Stimulated activated CD8-positive, alpha-beta memory T cell treated with anti-CD3 and anti-CD28 coated beads, Interleukin-12 subunit alpha, Interleukin-12 subunit beta, amount 100 ng/mL, for 1 hour (primary cell): ENCODE data around the gene NMU.
"Not testable (repeated sequence)": the region's sequence is repeated elsewhere in the genome, so short reads cannot be mapped to it uniquely, and the experiment has no call there.

Source experiments
- DNase-seq: peaks from one replicate; pipeline ENCODE4 v3.0.0-alpha.2; 2020; ENCODE audit warnings: low read depth

NMU gene

GRCh38 chr4:55624063-55624462 lies 12.0 kb downstream of the NMU start:
- not testable (repeated sequence) for DNase-seq

- no peak for DNase-seq
Observed at GRCh38 chr4:55618546-55619143, 17.5 kb downstream of the NMU start.

- no peak for DNase-seq
Observed at GRCh38 chr4:55617587-55618197, 18.4 kb downstream of the NMU start.

GRCh38 chr4:55615008-55615407 lies 21.1 kb downstream of the NMU start:
- DNase-seq, result no peak

GRCh38 chr4:55613621-55614020 lies 22.5 kb downstream of the NMU start:
- no peak for DNase-seq

GRCh38 chr4:55612341-55612740 lies 23.8 kb downstream of the NMU start:
- DNase-seq, result no peak

- DNase-seq, result no peak
Observed at GRCh38 chr4:55611358-55612059, 24.6 kb downstream of the NMU start.

GRCh38 chr4:55610381-55610780 lies 25.7 kb downstream of the NMU start:
- no peak for DNase-seq

GRCh38 chr4:55609393-55609866 lies 26.7 kb downstream of the NMU start:
- DNase-seq, result no peak

- DNase-seq, result no peak
Observed at GRCh38 chr4:55608591-55608990, 27.5 kb downstream of the NMU start.

GRCh38 chr4:55604996-55605395 lies 31.1 kb downstream of the NMU start:
- DNase-seq, result no peak

- DNase-seq, result no peak
Observed at GRCh38 chr4:55600640-55601039, 35.5 kb downstream of the NMU start.

- DNase-seq, result no peak
Observed at GRCh38 chr4:55598641-55599040, 37.5 kb downstream of the NMU start.

- DNase-seq, result no peak
Observed at GRCh38 chr4:55592014-55592413, 44.1 kb downstream of the NMU start, which contains the start of gene PDCL2. TSS of gene PDCL2 (minus strand) at chr4:55592245. CDS start at chr4:55592109, 136 bp downstream.

GRCh38 chr4:55588160-55588559 lies 47.9 kb downstream of the NMU start:
- DNase-seq, result no peak

GRCh38 chr4:55582773-55583172 lies 53.3 kb downstream of the NMU start:
- DNase-seq, result not testable (repeated sequence)

GRCh38 chr4:55578341-55579010 lies 57.6 kb downstream of the NMU start:
- no peak for DNase-seq

GRCh38 chr4:55575513-55575912 lies 60.6 kb downstream of the NMU start:
- DNase-seq, result no peak

GRCh38 chr4:55574252-55574651 lies 61.8 kb downstream of the NMU start:
- no peak for DNase-seq

GRCh38 chr4:55571806-55572205 lies 64.3 kb downstream of the NMU start:
- no peak for DNase-seq

GRCh38 chr4:55568905-55569504 lies 67.1 kb downstream of the NMU start:
- DNase-seq, result no peak

- no peak for DNase-seq
Observed at GRCh38 chr4:55561889-55562288, 74.2 kb downstream of the NMU start.
